GM19438 (cell line): ENCODE data around the gene CDH6.
"Not testable (repeated sequence)": the region's sequence is repeated elsewhere in the genome, so short reads cannot be mapped to it uniquely, and the experiment has no call there.

Source experiments
- ATAC-seq: cut with Tn5 transposase; IDR thresholded peaks from one replicate; pipeline ENCODE4 v1.9.1; 2021; ENCODE audit warnings: low read depth; ENCODE audit not compliant: unreplicated experiment

Gene CDH6

DNA sequence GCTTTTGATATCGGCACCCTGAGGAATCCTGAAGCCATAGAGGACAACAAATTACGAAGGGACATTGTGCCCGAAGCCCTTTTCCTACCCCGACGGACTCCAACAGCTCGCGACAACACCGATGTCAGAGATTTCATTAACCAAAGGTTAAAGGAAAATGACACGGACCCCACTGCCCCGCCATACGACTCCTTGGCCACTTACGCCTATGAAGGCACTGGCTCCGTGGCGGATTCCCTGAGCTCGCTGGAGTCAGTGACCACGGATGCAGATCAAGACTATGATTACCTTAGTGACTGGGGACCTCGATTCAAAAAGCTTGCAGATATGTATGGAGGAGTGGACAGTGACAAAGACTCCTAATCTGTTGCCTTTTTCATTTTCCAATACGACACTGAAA is 129.5 kb downstream of the CDH6 start:
- ATAC-seq, result no peak

DNA sequence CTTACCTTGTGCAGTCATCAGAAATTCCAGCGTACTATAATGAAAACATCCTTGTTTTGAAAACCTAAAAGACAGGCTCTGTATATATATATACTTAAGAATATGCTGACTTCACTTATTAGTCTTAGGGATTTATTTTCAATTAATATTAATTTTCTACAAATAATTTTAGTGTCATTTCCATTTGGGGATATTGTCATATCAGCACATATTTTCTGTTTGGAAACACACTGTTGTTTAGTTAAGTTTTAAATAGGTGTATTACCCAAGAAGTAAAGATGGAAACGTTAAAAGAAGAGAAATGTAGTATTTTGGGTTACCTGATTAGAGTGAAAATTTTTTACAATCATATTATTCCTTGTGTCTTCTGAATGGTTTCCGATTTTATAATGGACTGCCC is 131.4 kb downstream of the CDH6 start:
- no peak for ATAC-seq

DNA sequence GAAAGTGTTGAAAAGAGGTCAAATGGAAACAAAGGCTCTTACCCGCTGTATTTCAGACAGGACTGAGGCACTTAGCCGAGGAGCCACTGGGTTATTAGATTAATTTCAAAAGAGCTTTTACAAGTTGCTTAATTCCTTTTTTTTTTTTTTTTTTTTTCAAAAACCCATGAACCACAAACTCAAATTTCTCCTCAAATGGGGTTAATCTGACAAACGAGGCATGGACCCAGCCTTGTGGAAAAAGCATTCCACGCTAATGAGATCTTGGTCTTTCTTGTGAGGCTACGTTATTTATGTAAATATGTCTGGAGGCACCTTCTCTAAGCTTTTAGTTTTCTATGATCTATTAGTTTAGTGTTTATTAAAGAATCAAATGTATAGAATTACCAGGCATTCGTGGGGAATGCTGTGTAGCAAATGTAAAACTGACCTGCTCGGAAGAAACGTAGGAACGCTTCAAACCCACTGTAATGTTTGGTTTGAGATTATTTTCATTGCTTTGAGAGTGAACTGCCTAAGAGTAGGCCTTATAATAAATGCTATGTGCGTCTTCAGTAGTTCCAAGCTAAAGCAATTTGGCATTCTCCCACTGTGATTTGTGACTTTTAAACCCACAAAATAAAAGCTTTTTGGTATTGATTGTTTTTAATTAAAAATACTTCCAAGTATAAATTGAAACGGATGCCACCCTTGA is 134.7 kb downstream of the CDH6 start:
- no peak for ATAC-seq

DNA sequence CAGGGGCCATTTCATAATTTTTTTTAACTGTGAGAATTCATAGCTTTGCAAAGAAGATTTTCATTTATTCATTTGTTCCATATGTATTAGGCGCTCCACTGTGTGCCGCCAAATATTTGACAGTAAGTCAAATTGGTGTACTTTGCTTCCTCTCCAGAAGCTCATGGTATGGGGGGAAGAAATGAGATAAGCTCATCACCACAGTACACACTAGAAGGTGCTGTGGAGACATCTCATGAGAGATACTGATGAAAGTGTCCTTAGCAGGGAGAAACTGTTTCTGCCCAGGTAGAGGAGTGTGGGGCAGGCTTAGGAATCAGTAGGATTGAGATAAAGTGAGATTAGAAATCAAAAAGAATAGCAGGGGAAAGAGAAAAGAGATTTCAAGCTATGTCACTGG is 136.2 kb downstream of the CDH6 start:
- no peak for ATAC-seq

DNA sequence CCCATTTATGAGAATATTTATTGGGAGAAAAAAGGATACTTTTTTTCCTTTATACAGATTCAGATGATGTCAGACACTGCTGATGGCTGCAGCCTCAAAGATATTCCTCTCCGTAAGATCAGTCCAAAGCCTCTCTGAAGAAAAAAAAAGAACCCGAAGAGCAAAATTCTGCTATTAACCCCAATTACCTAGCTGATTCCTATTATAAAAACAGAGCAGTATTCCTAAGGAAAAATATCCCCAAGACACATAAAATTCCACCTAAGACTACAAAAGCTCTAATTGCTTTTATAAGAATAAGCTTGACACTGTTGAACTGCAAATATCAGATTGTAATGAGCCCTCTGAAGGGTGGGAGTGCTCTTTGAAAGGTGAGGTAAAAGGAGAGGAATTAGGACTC is 138.7 kb downstream of the CDH6 start:
- ATAC-seq, result no peak

DNA sequence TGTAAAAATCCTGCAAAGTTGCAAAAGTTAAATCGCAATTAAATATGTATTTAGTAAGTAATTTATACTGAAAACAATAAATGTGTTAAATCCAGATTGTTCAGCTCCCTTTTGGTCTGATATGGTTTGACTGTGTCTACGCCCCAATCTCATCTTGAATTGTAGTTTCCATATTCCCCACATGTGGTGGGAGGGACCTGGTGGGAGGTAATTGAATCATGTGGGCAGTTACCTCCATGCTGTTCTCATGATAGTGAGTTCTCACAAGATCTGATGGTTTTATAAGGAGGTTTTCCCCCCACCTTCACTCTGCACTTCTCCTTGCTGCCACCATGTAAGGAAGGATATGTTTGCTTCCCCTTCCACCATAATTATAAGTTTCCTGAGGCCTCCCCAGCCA is 140.0 kb downstream of the CDH6 start:
- ATAC-seq, result no peak

DNA sequence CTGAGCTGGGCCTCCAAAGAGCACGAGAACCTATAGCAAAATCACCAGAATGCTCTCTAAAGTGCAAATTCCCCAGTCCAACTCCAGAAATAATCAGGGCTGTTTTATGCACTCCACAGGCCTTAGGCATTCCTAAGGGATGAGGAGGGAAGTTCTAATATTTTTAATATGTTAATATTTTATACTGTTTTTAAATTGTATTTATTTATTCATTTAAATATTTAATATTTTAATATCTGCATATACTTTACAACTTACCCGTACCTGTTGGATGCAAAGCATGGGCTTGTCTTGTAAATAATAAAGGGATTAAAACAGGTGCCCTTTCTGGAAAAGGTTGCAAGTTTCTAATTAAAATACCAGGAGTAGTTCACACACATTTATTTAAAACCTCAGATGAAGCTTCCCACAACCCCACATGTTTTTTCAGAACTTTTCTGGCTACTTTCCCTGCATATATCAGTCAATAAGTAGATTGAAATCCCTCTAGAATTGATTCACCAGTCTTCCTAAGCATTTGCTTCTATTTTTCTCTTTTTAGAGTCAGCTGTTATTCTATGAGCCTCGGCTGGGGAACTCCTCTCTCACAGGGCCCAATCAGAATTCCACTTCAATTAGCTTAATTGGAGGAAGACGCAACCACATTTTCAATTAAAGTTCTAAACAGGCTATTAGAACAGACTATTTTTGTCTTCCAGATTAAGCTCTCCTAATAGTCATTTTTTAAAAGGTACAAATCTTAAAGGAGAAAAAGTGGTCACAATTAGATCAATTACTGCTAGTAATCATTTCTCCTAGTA is 140.8 kb downstream of the CDH6 start:
- no peak for ATAC-seq

DNA sequence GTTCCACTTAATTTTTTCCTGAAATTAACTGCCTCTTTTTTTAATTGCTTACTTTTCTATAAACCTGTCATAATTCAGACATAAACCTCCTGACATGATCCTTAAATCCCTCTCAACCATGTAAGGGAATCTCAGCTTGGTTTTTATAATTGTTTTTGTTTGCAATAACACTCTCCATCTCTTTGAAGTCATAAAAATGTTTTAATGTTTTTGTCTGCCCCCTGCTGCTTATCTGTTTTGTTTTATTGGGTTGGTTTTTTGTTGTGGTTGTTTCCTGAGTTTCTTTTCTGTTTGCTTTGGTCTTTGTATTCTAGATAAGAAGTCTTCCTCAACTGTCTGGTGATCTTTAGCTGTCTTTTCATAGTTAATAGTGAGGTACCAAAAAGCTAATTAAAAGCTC is 142.0 kb downstream of the CDH6 start:
- ATAC-seq, result no peak

DNA sequence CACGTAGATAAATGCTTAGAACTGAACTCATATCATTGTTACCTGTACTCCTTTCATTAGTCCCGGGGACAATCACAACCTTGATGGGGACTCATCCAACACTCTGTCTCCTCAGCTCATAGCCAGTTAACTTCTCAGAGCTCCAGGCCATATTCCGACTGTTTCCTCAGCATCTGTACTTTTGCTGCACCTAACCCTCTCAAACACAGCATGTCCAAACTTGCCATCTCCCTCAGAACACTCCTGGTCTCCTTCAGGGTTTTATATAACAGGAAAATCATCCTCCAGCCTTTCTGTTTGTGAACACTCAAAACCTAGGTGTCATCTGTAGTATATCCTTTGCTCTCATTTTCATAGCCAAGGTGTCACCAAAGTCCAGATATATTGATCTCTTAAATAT is 150.5 kb downstream of the CDH6 start:
- ATAC-seq, result no peak

DNA sequence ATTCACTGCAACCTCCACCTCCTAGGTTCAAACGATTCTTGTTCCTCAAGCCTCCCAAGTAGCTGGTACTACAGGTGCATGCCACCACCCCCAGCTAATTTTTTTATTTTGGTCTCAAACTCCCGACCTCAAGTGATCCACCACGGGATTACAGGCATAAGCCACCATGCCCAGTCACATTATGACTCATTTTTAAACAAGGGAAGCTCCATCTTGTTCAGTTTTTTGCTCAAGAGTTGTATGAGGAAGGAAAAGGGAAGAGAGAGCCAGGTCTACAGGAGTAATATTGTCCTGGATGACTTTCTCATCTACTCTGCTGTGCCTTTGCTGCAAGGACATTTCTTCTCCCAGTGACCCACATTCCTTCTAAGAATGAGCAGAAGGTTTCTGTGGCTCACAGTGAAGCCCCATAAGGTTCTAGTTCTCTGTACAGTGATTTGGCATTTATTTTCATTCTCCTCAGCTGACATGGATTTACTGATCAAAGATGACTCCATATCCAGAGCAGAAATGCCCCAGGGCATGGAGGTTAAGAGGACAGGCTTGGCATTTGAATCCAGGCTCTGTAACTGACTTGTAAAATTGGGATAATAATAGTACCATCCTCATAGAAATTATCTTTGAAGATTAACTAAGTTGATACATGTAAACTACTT is 153.5 kb downstream of the CDH6 start:
- no peak for ATAC-seq

DNA sequence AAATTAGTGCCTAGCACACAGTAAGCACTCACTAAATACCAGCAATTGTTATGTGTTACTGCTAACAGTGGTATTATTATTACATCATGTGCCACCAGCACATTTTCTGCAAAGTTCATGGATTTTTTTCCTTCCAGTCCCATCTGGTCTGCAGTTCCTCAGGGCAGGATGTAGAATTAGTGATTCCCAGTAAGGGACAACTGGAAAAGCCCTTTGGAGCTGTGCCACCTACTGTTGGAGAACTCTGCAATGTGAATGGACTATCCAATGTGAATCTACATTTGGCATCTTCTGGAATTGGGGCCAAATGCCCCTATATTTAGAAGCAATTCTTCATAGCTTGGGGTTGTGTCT is 154.0 kb downstream of the CDH6 start:
- ATAC-seq, result no peak

DNA sequence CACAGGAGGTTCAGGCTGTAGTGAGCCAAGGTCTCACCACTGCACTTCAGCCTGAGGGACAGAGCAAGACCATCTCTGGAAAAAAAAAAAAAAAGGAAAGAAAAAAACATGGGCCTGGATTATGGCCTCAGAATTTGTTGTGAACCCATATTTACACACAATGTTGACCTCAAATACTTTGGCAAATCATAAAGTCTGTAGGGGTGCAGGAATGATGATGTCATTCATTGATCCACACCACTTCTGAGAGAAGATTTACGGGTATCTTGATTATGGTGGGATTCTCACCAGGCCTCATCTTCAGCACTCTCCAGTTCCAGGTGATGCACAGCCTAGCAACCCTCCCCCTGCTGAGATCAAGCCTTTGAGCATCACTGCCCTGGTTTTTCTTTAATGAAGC is 156.9 kb downstream of the CDH6 start:
- ATAC-seq, result no peak

DNA sequence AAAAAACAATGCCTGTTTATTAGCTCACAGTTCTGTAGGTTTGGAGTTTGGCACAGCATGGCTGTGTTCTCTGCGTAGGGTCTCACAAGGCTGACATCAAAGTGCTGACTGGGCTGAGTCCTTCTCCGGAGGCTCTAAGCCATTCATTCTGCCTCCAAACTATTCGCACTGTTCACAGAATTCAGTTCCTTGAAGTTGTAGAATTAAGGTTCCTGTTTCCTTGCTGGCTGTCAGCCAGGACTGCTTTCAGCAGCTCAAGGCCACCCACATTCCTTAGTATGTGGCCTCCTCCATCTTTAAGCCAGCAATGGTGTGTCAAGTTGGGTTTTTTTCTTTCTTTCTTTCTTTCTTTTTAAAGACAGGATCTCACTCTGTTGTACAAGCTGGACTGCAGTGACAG is 161.9 kb downstream of the CDH6 start:
- ATAC-seq, result no peak

DNA sequence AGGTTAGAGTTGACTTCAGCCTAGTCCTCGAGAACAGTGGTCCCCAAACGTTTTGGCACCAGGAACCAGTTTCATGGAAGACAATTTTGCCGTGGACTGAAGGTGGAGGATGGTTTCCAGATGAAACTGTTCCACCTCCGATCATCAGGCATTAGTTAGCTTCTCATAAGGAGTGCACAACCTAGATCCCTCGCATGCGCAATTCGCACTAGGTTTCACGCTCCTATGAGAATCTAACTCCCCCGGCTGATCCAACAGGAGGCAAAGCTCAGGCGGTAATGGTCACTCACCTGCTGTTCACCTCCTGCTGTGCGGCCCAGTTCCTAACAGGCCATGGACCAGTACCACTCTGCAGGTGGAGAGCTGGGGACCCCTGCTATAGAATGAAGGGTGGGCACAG is 163.6 kb downstream of the CDH6 start:
- ATAC-seq, result no peak

DNA sequence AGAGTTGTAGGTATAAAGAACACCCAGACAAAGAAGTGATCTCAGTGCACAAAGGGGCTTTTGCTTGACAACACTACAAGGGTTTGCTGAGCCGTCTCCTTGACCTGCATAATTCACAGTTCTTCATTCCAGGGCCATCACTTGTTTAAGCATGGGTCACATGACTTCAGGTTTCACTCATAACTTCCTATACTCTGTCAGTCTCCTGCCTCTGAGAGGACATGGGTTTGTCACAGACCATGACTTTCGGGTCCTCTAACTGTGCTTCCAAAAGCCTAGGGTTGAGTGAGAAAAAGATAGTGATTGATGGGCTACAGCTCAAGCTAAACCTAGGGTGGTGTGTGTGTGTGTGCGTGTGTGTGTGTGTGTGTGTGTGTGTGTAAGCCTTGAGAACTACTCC is 166.4 kb downstream of the CDH6 start:
- no peak for ATAC-seq

DNA sequence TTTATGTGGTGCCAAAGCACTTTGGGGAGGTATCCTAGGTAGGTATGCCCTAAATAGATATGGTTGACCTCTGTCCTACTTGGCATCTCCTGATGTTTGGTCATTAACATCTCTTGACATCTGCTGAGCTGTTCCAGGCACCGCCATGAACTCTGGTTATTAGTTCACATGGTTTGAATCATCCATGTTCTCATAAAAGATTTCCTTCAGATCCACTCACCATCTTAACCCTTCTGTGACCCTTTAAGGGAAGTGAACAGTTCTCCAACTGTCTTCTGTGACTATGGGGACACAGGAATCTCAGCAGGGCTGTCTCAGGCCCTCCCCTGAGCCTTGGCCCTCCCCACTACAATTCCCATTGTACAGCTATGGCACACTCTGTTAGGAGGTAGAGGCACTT is 167.7 kb downstream of the CDH6 start:
- ATAC-seq, result no peak

DNA sequence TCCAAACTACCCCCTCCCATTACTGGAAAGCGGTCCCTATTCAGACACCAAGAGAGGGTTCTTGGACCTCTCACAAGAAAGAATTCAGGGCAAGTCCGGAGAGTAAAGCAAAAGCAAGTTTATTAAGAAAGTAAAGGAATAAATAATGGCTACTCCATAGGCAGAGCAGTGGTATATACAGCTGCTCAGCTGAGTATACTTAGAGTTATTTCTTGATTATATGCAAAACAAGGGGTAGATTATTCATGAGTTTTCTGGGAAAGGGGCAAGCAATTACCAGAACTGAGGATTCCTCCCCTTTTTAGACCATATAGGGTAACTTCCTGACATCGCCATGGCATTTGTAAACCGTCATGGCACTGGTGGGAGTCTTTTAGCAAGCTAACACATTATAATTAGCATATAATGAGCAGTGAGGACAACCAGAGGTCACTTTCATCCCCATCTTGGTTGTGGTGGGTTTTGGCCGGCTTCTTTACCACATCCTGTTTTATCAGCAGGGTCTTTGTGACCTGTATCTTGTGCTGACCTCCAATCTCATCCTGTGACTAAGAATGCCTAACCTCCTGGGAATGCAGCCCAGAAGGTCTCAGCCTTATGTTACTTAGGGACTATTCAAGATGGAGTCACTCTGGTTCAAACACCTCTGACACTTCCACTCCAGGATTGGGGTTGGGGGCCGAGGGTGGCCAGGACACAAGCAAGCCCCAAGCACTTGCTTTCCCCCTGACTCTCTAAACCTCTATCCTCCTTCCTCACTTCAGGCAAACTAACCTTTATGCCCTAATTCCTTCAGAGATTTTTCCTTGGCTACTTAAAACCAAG is 168.4 kb downstream of the CDH6 start:
- not testable (repeated sequence) for ATAC-seq

DNA sequence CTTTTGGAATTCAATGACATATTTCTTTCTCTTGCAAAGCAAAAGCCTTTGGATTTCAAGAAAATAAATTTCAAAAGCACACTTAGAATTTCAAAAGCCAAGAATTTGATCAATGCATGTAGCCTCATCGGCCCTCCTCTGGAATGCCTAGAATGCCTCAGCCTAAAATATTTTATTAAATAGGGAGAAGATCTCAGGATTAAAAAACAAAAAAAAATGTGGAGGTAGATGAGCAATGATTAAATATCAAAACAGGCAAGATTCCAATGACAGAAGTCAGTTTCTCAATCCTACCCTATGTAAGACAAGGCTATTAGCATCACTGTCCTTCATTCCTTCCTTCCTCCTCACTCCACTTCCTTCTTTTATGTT is 169.0 kb downstream of the CDH6 start:
- no peak for ATAC-seq

DNA sequence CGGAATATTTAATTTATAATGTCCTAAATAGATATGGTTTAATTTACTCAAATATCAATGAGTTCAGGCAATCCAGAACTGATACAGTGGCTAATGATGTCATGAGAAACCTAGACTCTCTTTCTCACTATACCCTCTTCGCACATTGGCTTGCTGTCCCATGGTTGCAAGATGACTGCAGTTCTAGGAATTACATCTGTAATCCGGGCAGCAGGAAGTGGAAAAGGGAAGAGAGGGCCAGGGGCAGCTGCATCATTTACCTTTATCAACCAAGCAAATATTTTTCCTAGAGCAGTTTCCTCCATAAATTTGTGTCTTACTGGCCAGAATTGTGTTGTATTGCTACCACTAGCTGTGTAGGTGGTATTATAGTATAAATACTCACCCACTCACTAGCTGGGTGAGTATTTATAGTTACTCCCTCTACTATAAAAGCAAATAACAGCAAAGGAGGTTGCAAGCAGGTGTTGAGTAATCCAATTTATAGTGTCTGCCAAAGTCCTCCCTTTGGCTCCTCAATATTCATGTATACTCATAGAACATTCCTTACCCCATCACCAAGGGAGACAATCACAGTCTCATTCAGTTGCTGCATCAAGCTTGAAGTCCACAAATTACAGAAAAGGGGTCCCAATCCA is 169.6 kb downstream of the CDH6 start:
- no peak for ATAC-seq

DNA sequence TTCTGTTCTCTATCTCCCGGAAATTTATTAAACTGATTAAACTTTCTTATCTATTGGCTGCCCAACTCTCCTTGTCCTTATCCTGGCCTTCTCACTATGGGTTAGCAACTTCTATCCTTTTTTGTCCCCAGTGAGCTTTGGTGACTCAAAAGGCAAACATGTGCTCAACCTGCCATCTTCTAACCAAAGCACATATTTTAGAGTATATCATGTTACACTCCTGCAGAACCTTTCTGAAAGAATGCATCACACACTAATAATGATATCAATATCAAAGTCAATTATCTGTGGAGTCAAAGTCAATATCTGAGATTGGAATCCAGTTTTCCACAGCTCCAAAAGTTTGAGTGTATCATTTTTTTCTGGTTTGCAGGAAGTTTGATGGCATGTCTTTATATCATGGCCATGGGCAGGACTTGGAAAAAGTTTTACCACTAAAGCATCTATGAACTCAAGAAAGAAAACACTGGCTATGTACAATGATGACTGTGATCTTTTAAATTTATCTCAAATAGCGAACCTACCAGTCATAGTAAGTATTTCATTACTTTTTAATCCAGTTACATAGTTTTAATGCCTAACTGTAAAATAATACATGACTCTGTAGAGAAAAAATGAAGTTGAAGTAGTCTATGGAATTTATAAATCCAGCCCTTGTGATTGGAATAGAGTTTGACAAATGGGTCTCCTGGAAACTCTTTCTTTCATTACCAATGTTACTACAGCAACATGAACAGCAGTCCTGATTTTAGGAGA is 171.6 kb downstream of the CDH6 start:
- no peak for ATAC-seq
